ENCODE measurements around the gene SMPD1.
"Not testable (repeated sequence)": the region's sequence is repeated elsewhere in the genome, so short reads cannot be mapped to it uniquely, and the experiment has no call there.

The SMPD1 gene

GRCh38 chr11:6388748-6389147, 1.5 kb upstream of the SMPD1 start:
- no peak overlapping the region for H3K4me3 ChIP-seq (ENCODE audit: control insufficient read depth in 1 of 7, extremely low read depth in 1 of 7, insufficient read depth in 4 of 7, low read depth in 2 of 7, low read length in 6 of 7)
- ChIA-PET CTCF (interaction anchor here (1.1 to 20.9 kb wide), 4 partner anchors 11 to 317 kb away, joined by 3 to 464 read pairs (median 15); partner anchors contain the start of gene HPX), POLR2A (interaction anchor here (0.5 to 2.1 kb wide), 4 partner anchors 17 to 80 kb away, joined by 3 to 5 read pairs (median 4); partner anchors contain the start of gene APBB1)
- DNase-seq = peak in 1 of 3 donors; percentile 23
- no CpG with 5 or more reads among the region's 1 CpG for WGBS (ENCODE audit: insufficient coverage)
- no peak overlapping the region for H3K27ac ChIP-seq (ENCODE audit: insufficient read depth in 1 of 2, low read depth in 1 of 2, low read length in 2 of 2, poor library complexity in 1 of 2, severe bottlenecking in 2 of 2)
- peaks cover 0 to 8% (median 0%) of the 10 kb centered on the region in 4 experiments for H3K36me3 ChIP-seq (ENCODE audit: control insufficient read depth in 4 of 4, insufficient read depth in 4 of 4, low read length in 3 of 4)
- H3K9me3 ChIP-seq (ENCODE audit: control extremely low read depth in 1 of 5, control insufficient read depth in 4 of 5, insufficient read depth in 2 of 5, low read depth in 1 of 5, low read length in 4 of 5) = no peaks in the 10 kb centered on the region
- H3K27me3 ChIP-seq (replicated peaks in 2 of 5; ENCODE audit: control insufficient read depth in 4 of 5, insufficient read depth in 5 of 5, low read length in 4 of 5) = no peaks in the 10 kb centered on the region
- H3K4me1 ChIP-seq (ENCODE audit: control extremely low read depth in 1 of 4, control insufficient read depth in 4 of 4, insufficient read depth in 4 of 4, low read length in 3 of 4) = peaks cover 5 to 23% (median 17%) of the 10 kb centered on the region in 4 experiments

DNA sequence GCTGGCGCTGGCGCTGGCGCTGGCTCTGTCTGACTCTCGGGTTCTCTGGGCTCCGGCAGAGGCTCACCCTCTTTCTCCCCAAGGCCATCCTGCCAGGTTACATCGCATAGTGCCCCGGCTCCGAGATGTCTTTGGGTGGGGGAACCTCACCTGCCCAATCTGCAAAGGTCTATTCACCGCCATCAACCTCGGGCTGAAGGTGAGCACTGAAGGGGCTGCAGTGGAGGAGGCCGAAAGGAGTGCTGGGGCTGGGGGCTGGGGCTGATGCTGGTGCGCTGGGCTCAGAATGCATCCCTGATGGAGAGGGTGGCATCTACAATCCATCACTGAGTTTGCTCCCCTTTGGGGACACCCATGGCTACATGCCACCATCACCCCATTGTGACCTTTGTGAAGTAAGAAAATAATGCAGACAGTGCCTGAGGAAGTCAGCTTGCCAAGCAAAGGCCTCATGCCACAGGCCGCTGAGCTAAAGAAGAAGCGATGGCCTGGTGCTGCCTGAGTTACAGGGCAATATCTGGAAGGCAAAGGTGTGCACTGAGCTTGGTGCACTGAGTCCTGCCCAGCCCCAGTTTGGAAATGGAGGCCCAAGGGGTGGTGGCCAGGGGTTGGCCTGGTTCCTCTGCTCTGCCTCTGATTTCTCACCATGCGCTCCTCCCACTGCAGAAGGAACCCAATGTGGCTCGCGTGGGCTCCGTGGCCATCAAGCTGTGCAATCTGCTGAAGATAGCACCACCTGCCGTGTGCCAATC, 620 bp downstream of the SMPD1 start:
- peaks cover 0 to 8% (median 3%) of the 10 kb centered on the region in 4 experiments for H3K36me3 ChIP-seq (ENCODE audit: control insufficient read depth in 4 of 4, insufficient read depth in 4 of 4, low read length in 3 of 4)
- ChIA-PET CTCF (interaction anchor here (0.8 to 20.9 kb wide), 4 partner anchors 11 to 116 kb away, joined by 3 to 464 read pairs (median 4); partner anchors contain the start of gene HPX), POLR2A (interaction anchor here (0.6 to 1.5 kb wide), 4 partner anchors 10 to 30 kb away, joined by 3 to 5 read pairs (median 3); no protein-coding TSS in a partner anchor)
- H3K27me3 ChIP-seq (replicated peaks in 2 of 5; ENCODE audit: control insufficient read depth in 4 of 5, insufficient read depth in 5 of 5, low read length in 4 of 5) = no peaks in the 10 kb centered on the region
- peak overlapping the region; percentile 25 to 76 for H3K27ac ChIP-seq (ENCODE audit: insufficient read depth in 1 of 2, low read depth in 1 of 2, low read length in 2 of 2, poor library complexity in 1 of 2, severe bottlenecking in 2 of 2)
- DNase-seq = peak in 2 of 3 donors; percentile 15 to 34
- no peaks in the 10 kb centered on the region for H3K9me3 ChIP-seq (ENCODE audit: control extremely low read depth in 1 of 5, control insufficient read depth in 4 of 5, insufficient read depth in 2 of 5, low read depth in 1 of 5, low read length in 4 of 5)
- WGBS (ENCODE audit: insufficient coverage) = 50% methylated on average over 11 of the region's 19 CpGs
- H3K4me3 ChIP-seq (ENCODE audit: control insufficient read depth in 1 of 7, extremely low read depth in 1 of 7, insufficient read depth in 4 of 7, low read depth in 2 of 7, low read length in 6 of 7) = peak overlapping the region; percentile 20 to 91 (median 75)
- H3K4me1 ChIP-seq (ENCODE audit: control extremely low read depth in 1 of 4, control insufficient read depth in 4 of 4, insufficient read depth in 4 of 4, low read length in 3 of 4) = peaks cover 5 to 23% (median 17%) of the 10 kb centered on the region in 4 experiments

DNA sequence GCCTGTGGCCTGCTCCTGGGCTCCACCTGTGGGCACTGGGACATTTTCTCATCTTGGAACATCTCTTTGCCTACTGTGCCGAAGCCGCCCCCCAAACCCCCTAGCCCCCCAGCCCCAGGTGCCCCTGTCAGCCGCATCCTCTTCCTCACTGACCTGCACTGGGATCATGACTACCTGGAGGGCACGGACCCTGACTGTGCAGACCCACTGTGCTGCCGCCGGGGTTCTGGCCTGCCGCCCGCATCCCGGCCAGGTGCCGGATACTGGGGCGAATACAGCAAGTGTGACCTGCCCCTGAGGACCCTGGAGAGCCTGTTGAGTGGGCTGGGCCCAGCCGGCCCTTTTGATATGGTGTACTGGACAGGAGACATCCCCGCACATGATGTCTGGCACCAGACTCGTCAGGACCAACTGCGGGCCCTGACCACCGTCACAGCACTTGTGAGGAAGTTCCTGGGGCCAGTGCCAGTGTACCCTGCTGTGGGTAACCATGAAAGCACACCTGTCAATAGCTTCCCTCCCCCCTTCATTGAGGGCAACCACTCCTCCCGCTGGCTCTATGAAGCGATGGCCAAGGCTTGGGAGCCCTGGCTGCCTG, 1.4 kb downstream of the SMPD1 start:
- Histone ChIP-seq H3K27me3 (replicated peaks in 2 of 5; ENCODE audit: control insufficient read depth in 4 of 5, insufficient read depth in 5 of 5, low read length in 4 of 5) (no peaks in the 10 kb centered on the region), H3K36me3 (ENCODE audit: control insufficient read depth in 4 of 4, insufficient read depth in 4 of 4, low read length in 3 of 4) (peaks cover 0 to 8% (median 3%) of the 10 kb centered on the region in 4 experiments), H3K4me1 (ENCODE audit: control extremely low read depth in 1 of 4, control insufficient read depth in 4 of 4, insufficient read depth in 4 of 4, low read length in 3 of 4) (peaks cover 5 to 23% (median 17%) of the 10 kb centered on the region in 4 experiments), H3K9me3 (ENCODE audit: control extremely low read depth in 1 of 5, control insufficient read depth in 4 of 5, insufficient read depth in 2 of 5, low read depth in 1 of 5, low read length in 4 of 5) (no peaks in the 10 kb centered on the region), H3K4me3 (ENCODE audit: control insufficient read depth in 1 of 7, extremely low read depth in 1 of 7, insufficient read depth in 4 of 7, low read depth in 2 of 7, low read length in 6 of 7) (peak overlapping the region in 4 of 7 experiments; percentile 73 to 91 (median 80)), H3K27ac (ENCODE audit: insufficient read depth in 1 of 2, low read depth in 1 of 2, low read length in 2 of 2, poor library complexity in 1 of 2, severe bottlenecking in 2 of 2) (no peak overlapping the region)
- 99% methylated on average over 14 of the region's 18 CpGs for WGBS (ENCODE audit: insufficient coverage)
- CTCF ChIA-PET = interaction anchor here (1.7 to 20.9 kb wide), 3 partner anchors 11 to 48 kb away, joined by 4 to 464 read pairs (median 11); partner anchors contain the start of gene HPX
- DNase-seq = no peak
- POLR2A ChIA-PET = interaction anchor here (0.7 to 1.5 kb wide), 2 partner anchors 9 to 11 kb away, joined by 3 to 5 read pairs; no protein-coding TSS in a partner anchor

DNA sequence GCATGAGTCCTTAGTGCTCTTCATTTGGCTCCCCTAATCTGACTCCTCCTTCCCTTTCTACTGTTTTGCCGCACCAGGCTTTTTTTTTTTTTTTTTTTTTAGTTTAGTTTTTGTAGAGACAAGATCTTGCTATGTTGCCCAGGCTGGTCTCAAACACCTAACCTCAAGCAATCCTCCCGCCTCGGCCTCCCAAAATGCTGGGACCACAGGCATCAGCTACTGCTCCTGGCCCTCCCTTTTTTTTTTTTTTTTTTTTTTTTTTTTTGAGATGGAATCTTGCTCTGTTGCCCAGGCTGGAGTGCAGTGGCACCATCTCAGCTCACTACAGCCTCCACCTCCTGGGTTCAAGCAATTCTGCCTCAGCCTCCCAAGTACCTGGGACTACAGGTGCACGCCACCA, 2.0 kb downstream of the SMPD1 start:
- CTCF ChIA-PET = interaction anchor here (0.8 to 20.9 kb wide), 4 partner anchors 11 to 98 kb away, joined by 3 to 464 read pairs (median 7); partner anchors contain the start of gene HPX
- POLR2A ChIA-PET; H3K27ac ChIP-seq (ENCODE audit: insufficient read depth in 1 of 2, low read depth in 1 of 2, low read length in 2 of 2, poor library complexity in 1 of 2, severe bottlenecking in 2 of 2); DNase-seq; H3K9me3 ChIP-seq (ENCODE audit: control extremely low read depth in 1 of 5, control insufficient read depth in 4 of 5, insufficient read depth in 2 of 5, low read depth in 1 of 5, low read length in 4 of 5); H3K36me3 ChIP-seq (ENCODE audit: control insufficient read depth in 4 of 4, insufficient read depth in 4 of 4, low read length in 3 of 4); H3K27me3 ChIP-seq (replicated peaks in 2 of 5; ENCODE audit: control insufficient read depth in 4 of 5, insufficient read depth in 5 of 5, low read length in 4 of 5); H3K4me3 ChIP-seq (ENCODE audit: control insufficient read depth in 1 of 7, extremely low read depth in 1 of 7, insufficient read depth in 4 of 7, low read depth in 2 of 7, low read length in 6 of 7): not testable (repeated sequence)
- WGBS (ENCODE audit: insufficient coverage) = no CpG with 5 or more reads among the region's 4 CpGs
- peaks cover 5 to 23% (median 17%) of the 10 kb centered on the region in 4 experiments for H3K4me1 ChIP-seq (ENCODE audit: control extremely low read depth in 1 of 4, control insufficient read depth in 4 of 4, insufficient read depth in 4 of 4, low read length in 3 of 4)

- no peak for DNase-seq
- H3K4me1 ChIP-seq (ENCODE audit: control extremely low read depth in 1 of 4, control insufficient read depth in 4 of 4, insufficient read depth in 4 of 4, low read length in 3 of 4) = peaks cover 5 to 21% (median 17%) of the 10 kb centered on the region in 4 experiments
- POLR2A ChIA-PET = no interaction called here
Measured at GRCh38 chr11:6393989-6394670, 3.9 kb downstream of the SMPD1 start.

GRCh38 chr11:6395470-6396060, 5.3 kb downstream of the SMPD1 start:
- Histone ChIP-seq H3K9me3 (ENCODE audit: control extremely low read depth in 1 of 5, control insufficient read depth in 4 of 5, insufficient read depth in 2 of 5, low read depth in 1 of 5, low read length in 4 of 5) (no peaks in the 10 kb centered on the region), H3K27ac (ENCODE audit: insufficient read depth in 1 of 2, low read depth in 1 of 2, low read length in 2 of 2, poor library complexity in 1 of 2, severe bottlenecking in 2 of 2) (no peak overlapping the region), H3K4me3 (ENCODE audit: control insufficient read depth in 1 of 7, extremely low read depth in 1 of 7, insufficient read depth in 4 of 7, low read depth in 2 of 7, low read length in 6 of 7) (no peak overlapping the region), H3K36me3 (ENCODE audit: control insufficient read depth in 4 of 4, insufficient read depth in 4 of 4, low read length in 3 of 4) (peaks cover 0 to 8% (median 3%) of the 10 kb centered on the region in 4 experiments), H3K4me1 (ENCODE audit: control extremely low read depth in 1 of 4, control insufficient read depth in 4 of 4, insufficient read depth in 4 of 4, low read length in 3 of 4) (peaks cover 5 to 8% (median 8%) of the 10 kb centered on the region in 4 experiments), H3K27me3 (replicated peaks in 2 of 5; ENCODE audit: control insufficient read depth in 4 of 5, insufficient read depth in 5 of 5, low read length in 4 of 5) (no peaks in the 10 kb centered on the region)
- POLR2A ChIA-PET = no interaction called here
- WGBS (ENCODE audit: insufficient coverage) = 96% methylated on average over 10 of the region's 16 CpGs
- CTCF ChIA-PET = interaction anchor here (1.4 kb wide), 1 partner anchor 47 kb away, joined by 7 read pairs; no protein-coding TSS in a partner anchor
- DNase-seq = no peak

More at GRCh38 chr11:6393989-6394670, 3.9 kb downstream of the SMPD1 start:
- 91% methylated on average over 16 of the region's 16 CpGs for WGBS (ENCODE audit: insufficient coverage)
- Histone ChIP-seq H3K27me3 (replicated peaks in 2 of 5; ENCODE audit: control insufficient read depth in 4 of 5, insufficient read depth in 5 of 5, low read length in 4 of 5) (no peaks in the 10 kb centered on the region), H3K4me3 (ENCODE audit: control insufficient read depth in 1 of 7, extremely low read depth in 1 of 7, insufficient read depth in 4 of 7, low read depth in 2 of 7, low read length in 6 of 7) (no peak overlapping the region), H3K27ac (ENCODE audit: insufficient read depth in 1 of 2, low read depth in 1 of 2, low read length in 2 of 2, poor library complexity in 1 of 2, severe bottlenecking in 2 of 2) (no peak overlapping the region), H3K36me3 (ENCODE audit: control insufficient read depth in 4 of 4, insufficient read depth in 4 of 4, low read length in 3 of 4) (peaks cover 0 to 8% (median 3%) of the 10 kb centered on the region in 4 experiments), H3K9me3 (ENCODE audit: control extremely low read depth in 1 of 5, control insufficient read depth in 4 of 5, insufficient read depth in 2 of 5, low read depth in 1 of 5, low read length in 4 of 5) (no peaks in the 10 kb centered on the region)
- CTCF ChIA-PET = interaction anchor here (0.8 to 20.9 kb wide), 4 partner anchors 9 to 46 kb away, joined by 3 to 464 read pairs (median 7); partner anchors contain the start of gene HPX
